GM23338 (cell line): ENCODE data around the gene TRAF3IP3. TPM values are rescaled to one million over a fixed set of nuclear protein-coding genes. Genes with fewer than 3 reads are reported as not detected.

ENCODE experiments used
- ATAC-seq: fragments of 200-7000 bp; cut with Tn5 transposase; 3 replicates; pipeline ENCODE4 v1.9.1; 2020
- DNase-seq: peaks from one replicate; pipeline ENCODE4 v3.0.0-alpha.2; 2015; ENCODE audit warnings: low spot score
- H2AFZ ChIP-seq: fragments of 200-600 bp; sonication (generic); 2 replicates; pipeline ENCODE4 v1.8.0; 2016; ENCODE audit warnings: antibody characterized with exemption, mild to moderate bottlenecking, moderate library complexity
- H3F3A ChIP-seq: fragments of 200-600 bp; sonication (generic); replicated peaks from 2 replicates; pipeline ENCODE4 v1.8.0; 2017; ENCODE audit warnings: antibody characterized with exemption, mixed run types, low read depth
- H3K27ac ChIP-seq: fragments of 200-600 bp; sonication (generic); 2 replicates; pipeline ENCODE4 v1.6.1; 2016; ENCODE audit warnings: low read depth
- H3K27me3 ChIP-seq: fragments of 200-600 bp; sonication (generic); 2 replicates; pipeline ENCODE4 v1.8.0; 2016; ENCODE audit warnings: mild to moderate bottlenecking, mixed run types, moderate library complexity; ENCODE audit not compliant: insufficient read depth
- H3K36me3 ChIP-seq: fragments of 200-600 bp; sonication (generic); 2 replicates; pipeline ENCODE4 v1.8.0; 2016; ENCODE audit warnings: mild to moderate bottlenecking; ENCODE audit not compliant: insufficient read depth
- H3K4me1 ChIP-seq: fragments of 200-600 bp; sonication (generic); 2 replicates; pipeline ENCODE4 v1.8.0; 2016; ENCODE audit warnings: mild to moderate bottlenecking, moderate library complexity; ENCODE audit not compliant: insufficient read depth
- H3K4me2 ChIP-seq: fragments of 200-600 bp; sonication (generic); 2 replicates; pipeline ENCODE4 v1.7.1; 2017; ENCODE audit warnings: mixed run types
- H3K4me3 ChIP-seq: fragments of 200-600 bp; sonication (generic); 2 replicates; pipeline ENCODE4 v1.6.1; 2016; ENCODE audit warnings: mixed run types
- H3K79me2 ChIP-seq: fragments of 200-600 bp; sonication (generic); replicated peaks from 2 replicates; pipeline ENCODE4 v1.8.0; 2017; ENCODE audit warnings: mild to moderate bottlenecking; ENCODE audit not compliant: insufficient read depth
- H3K9me2 ChIP-seq: fragments of 200-600 bp; sonication (generic); 2 replicates; pipeline ENCODE4 v1.8.0; 2017; ENCODE audit not compliant: insufficient read depth
- H4K20me1 ChIP-seq: fragments of 200-600 bp; sonication (generic); replicated peaks from 2 replicates; pipeline ENCODE4 v1.8.0; 2017; ENCODE audit warnings: mild to moderate bottlenecking; ENCODE audit not compliant: insufficient read depth
- H3K27ac Mint-ChIP-seq: 2 replicates; pipeline ENCODE4 v1.8.0; 2020; ENCODE audit warnings: inconsistent platforms, mild to moderate bottlenecking, moderate library complexity, mixed read lengths
- H3K27me3 Mint-ChIP-seq: 3 replicates; pipeline ENCODE4 v1.8.0; 2022; ENCODE audit warnings: low read depth, mild to moderate bottlenecking, moderate library complexity, mixed read lengths, inconsistent platforms; ENCODE audit not compliant: insufficient read depth, poor library complexity
- H3K36me3 Mint-ChIP-seq: 3 replicates; pipeline ENCODE4 v1.8.0; 2021; ENCODE audit warnings: low read depth, mild to moderate bottlenecking, inconsistent platforms, moderate library complexity, mixed read lengths
- H3K4me1 Mint-ChIP-seq: 3 replicates; pipeline ENCODE4 v1.8.0; 2020; ENCODE audit warnings: mild to moderate bottlenecking, inconsistent platforms, mixed read lengths
- H3K4me3 Mint-ChIP-seq: 3 replicates; pipeline ENCODE4 v1.8.0; 2021; ENCODE audit warnings: moderate library complexity, mild to moderate bottlenecking, inconsistent platforms, mixed read lengths
- H3K9me3 Mint-ChIP-seq: 3 replicates; pipeline ENCODE4 v1.8.0; 2020; ENCODE audit warnings: moderate library complexity, mild to moderate bottlenecking, inconsistent platforms, mixed read lengths
- CTCF ChIP-seq, 2 experiments: fragments of 200-600 bp in 1 of 2; sonication (generic) in 1 of 2; conservative IDR thresholded peaks; 2 replicates each; pipeline versions ENCODE4 v1.5.1 to v1.6.1; 2016 to 2017; ENCODE audit warnings: antibody characterized with exemption in 2 of 2, low read depth in 2 of 2, mild to moderate bottlenecking in 2 of 2, moderate library complexity in 1 of 2
- ETS1 ChIP-seq: IDR thresholded peaks from 2 replicates; pipeline ENCODE4 v1.6.1; 2016; ENCODE audit warnings: antibody characterized with exemption
- EZH2 ChIP-seq: fragments of 200-600 bp; sonication (generic); IDR thresholded peaks from one replicate; pipeline ENCODE4 v1.8.0; 2017; ENCODE audit warnings: antibody characterized with exemption, mild to moderate bottlenecking, low read depth; ENCODE audit not compliant: unreplicated experiment
- EZH2phosphoT487 ChIP-seq: fragments of 200-600 bp; sonication (generic); IDR thresholded peaks from one replicate; pipeline ENCODE4 v1.8.1; 2018; ENCODE audit warnings: antibody characterized with exemption; ENCODE audit not compliant: unreplicated experiment
- JUNB ChIP-seq: IDR thresholded peaks from one replicate; pipeline ENCODE4 v1.6.1; 2016; ENCODE audit warnings: antibody characterized with exemption; ENCODE audit not compliant: unreplicated experiment
- NANOG ChIP-seq: IDR thresholded peaks from 2 replicates; pipeline ENCODE4 v1.6.1; 2016; ENCODE audit warnings: antibody characterized with exemption, borderline replicate concordance
- POLR2AphosphoS5 ChIP-seq: IDR thresholded peaks from 2 replicates; pipeline ENCODE4 v1.6.1; 2016; ENCODE audit warnings: antibody characterized with exemption, low read depth
- REST ChIP-seq: IDR thresholded peaks from one replicate; pipeline ENCODE4 v1.6.1; 2018; ENCODE audit warnings: antibody characterized with exemption; ENCODE audit not compliant: unreplicated experiment
- STAT1 ChIP-seq: IDR thresholded peaks from one replicate; pipeline ENCODE4 v1.6.1; 2016; ENCODE audit warnings: antibody characterized with exemption; ENCODE audit not compliant: unreplicated experiment
- ZNF114 ChIP-seq: fragments of 250-450 bp; sonication (Bioruptor Pico); IDR thresholded peaks from 2 replicates; pipeline ENCODE4 v1.5.0; 2020; ENCODE audit warnings: mild to moderate bottlenecking, moderate library complexity
- ZNF331 ChIP-seq: fragments of 250-450 bp; sonication (Bioruptor Pico); IDR thresholded peaks from 2 replicates; pipeline ENCODE4 v1.5.0; 2020; ENCODE audit warnings: low read depth, mild to moderate bottlenecking, moderate library complexity
- ZNF462 ChIP-seq: fragments of 250-450 bp; sonication (Bioruptor Pico); IDR thresholded peaks from 2 replicates; pipeline ENCODE4 v1.5.0; 2020; ENCODE audit warnings: mild to moderate bottlenecking, moderate library complexity
- polyA plus RNA-seq: library from polyadenylated mRNA; unstranded; fragments of >200 nt; fragmentation: Nextera tagmentation; extraction: Ambion mirVana; gene quantifications from 2 replicates; pipeline ENCODE4 v1.2.1, GENCODE V29; 2016
- total RNA-seq: library from RNA; depleted of rRNA; stranded (reverse); fragments of >200 nt; shearing (Covaris generic); gene quantifications from 2 replicates; pipeline ENCODE4 v1.2.3, GENCODE V29; 2014

The TRAF3IP3 gene
- total and polyA plus RNA-seq, 2 experiments from 2014 or later: not detected

- no peaks in the 10 kb centered on the region for H3K9me3 Mint-ChIP-seq
These were observed 28.6 kb upstream of the TRAF3IP3 start for GRCh38 chr1:209727286-209727685.

More at GRCh38 chr1:209727286-209727685, 28.6 kb upstream of the TRAF3IP3 start:
- Histone ChIP-seq H3F3A (no peaks in the 10 kb centered on the region), H3K4me2 (no peak overlapping the region), H3K4me3 (no peak overlapping the region), H2AFZ (no peak overlapping the region; the same call in 1 of the 2 replicates), H3K36me3 (no peaks in the 10 kb centered on the region), H3K9me2 (peaks cover 6% of the 10 kb centered on the region; the same call in 1 of the 2 replicates), H3K79me2 (no peaks in the 10 kb centered on the region), H3K4me1 (no peaks in the 10 kb centered on the region), H3K27me3 (no peaks in the 10 kb centered on the region), H3K27ac (no peak overlapping the region), H4K20me1 (no peaks in the 10 kb centered on the region)
- TF ChIP-seq ZNF462 (CRISPR knock-in tag) (no peak), NANOG (no peak), CTCF (conservative IDR thresholded peaks at IDR 0.05; ENCODE audit: low read depth in 2 of 2) (no peak), POLR2AphosphoS5 (no peak), STAT1 (no peak), REST (no peak), EZH2phosphoT487 (no peak), JUNB (no peak), ZNF114 (CRISPR knock-in tag) (no peak), ZNF331 (no peak), ETS1 (no peak), EZH2 (no peak)
- H3K36me3 Mint-ChIP-seq: no peaks in the 10 kb centered on the region
- H3K27me3 Mint-ChIP-seq: no peaks in the 10 kb centered on the region
- DNase-seq (no peak), ATAC-seq (no peak)
- no peak overlapping the region for H3K27ac Mint-ChIP-seq
- no peaks in the 10 kb centered on the region for H3K4me1 Mint-ChIP-seq
- no peak overlapping the region for H3K4me3 Mint-ChIP-seq
